Spinal cord (tissue), 10 donors: ENCODE data around the gene IFT27. TPM values are rescaled to one million over a fixed set of nuclear protein-coding genes. Genes with fewer than 3 reads are reported as not detected.
A peak's percentile ranks its signal among the peaks of the same experiment; 100 is the strongest.

ENCODE experiments used
- DNase-seq, 6 donors: peaks; one replicate each; pipeline versions ENCODE4 v3.0.0 to v3.0.0-alpha.2; 2013 to 2015; ENCODE audit warnings: low spot score in 6 of 6, low read depth in 4 of 6
- H3K27ac ChIP-seq: one replicate; pipeline ENCODE4 v1.5.1; 2013; ENCODE audit warnings: low read depth, low read length, control low read depth
- H3K27me3 ChIP-seq: one replicate; pipeline ENCODE4 v1.6.1; 2013; ENCODE audit warnings: low read length; ENCODE audit not compliant: control insufficient read depth, insufficient read depth
- H3K36me3 ChIP-seq: one replicate; pipeline ENCODE4 v1.6.1; 2013; ENCODE audit warnings: low read length; ENCODE audit not compliant: control insufficient read depth, insufficient read depth
- H3K4me1 ChIP-seq: one replicate; pipeline ENCODE4 v1.6.1; 2013; ENCODE audit warnings: low read length; ENCODE audit not compliant: control insufficient read depth, insufficient read depth
- H3K4me3 ChIP-seq: one replicate; pipeline ENCODE4 v1.5.1; 2013; ENCODE audit warnings: low read depth, low read length, control low read depth
- H3K9me3 ChIP-seq: one replicate; pipeline ENCODE4 v1.6.1; 2013; ENCODE audit warnings: low read length; ENCODE audit not compliant: control insufficient read depth, insufficient read depth
- WGBS: methylation state at CpG from one replicate; pipeline ENCODE4 v1.1.5; 2013; ENCODE audit warnings: missing lambda C conversion rate; ENCODE audit not compliant: insufficient coverage; 5-methylcytosine and 5-hydroxymethylcytosine counted together
- long read RNA-seq, 4 donors: transcript quantifications; one replicate each; lab custom pipeline, GENCODE V29; 2026
- polyA plus RNA-seq, 2 donors: library from polyadenylated mRNA; unstranded; fragments of 120-200 nt; gene quantifications; one replicate each; pipeline ENCODE4 v1.2.1, GENCODE V29; 2013; ENCODE audit not compliant: insufficient read length in 2 of 2
- total RNA-seq, 2 donors: library from RNA; depleted of rRNA in 1 of 2; stranded (reverse); fragments of 120-200 nt in 1 of 2; fragments of >200 nt in 1 of 2; gene quantifications; one replicate each; pipeline versions ENCODE4 v1.2.3 to v1.2.4, GENCODE V29; 2013 to 2014
- donor health status: healthy.

IFT27 gene, protein sequence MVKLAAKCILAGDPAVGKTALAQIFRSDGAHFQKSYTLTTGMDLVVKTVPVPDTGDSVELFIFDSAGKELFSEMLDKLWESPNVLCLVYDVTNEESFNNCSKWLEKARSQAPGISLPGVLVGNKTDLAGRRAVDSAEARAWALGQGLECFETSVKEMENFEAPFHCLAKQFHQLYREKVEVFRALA
- total RNA-seq = 10 to 100 TPM; 17.0 to 47.3 TPM
- 10 to 100 TPM; 62.9 to 72.3 TPM for polyA plus RNA-seq
- long read RNA-seq, donor 1, transcript IFT27-205 (7 exons, 1,095 nt) = major isoform, 27 of 39 reads
- long read RNA-seq, donor 1, partial matches to known transcripts = 9 of 39 reads
- long read RNA-seq, donor 1, other reads (novel, unspliced or antisense) = 0 of 39 reads
- long read RNA-seq, donor 2, transcript IFT27-205 (7 exons, 1,095 nt) = major isoform, 8 of 16 reads
- long read RNA-seq, donor 2, partial matches to known transcripts = 8 of 16 reads
- long read RNA-seq, donor 2, other reads (novel, unspliced or antisense) = 0 of 16 reads
- long read RNA-seq, donor 3, transcript IFT27-205 (7 exons, 1,095 nt) = major isoform, 12 of 13 reads
- long read RNA-seq, donor 3, partial matches to known transcripts = 0 of 13 reads
- long read RNA-seq, donor 3, other reads (novel, unspliced or antisense) = 0 of 13 reads
- long read RNA-seq, donor 4, transcript IFT27-205 (7 exons, 1,095 nt) = major isoform, 23 of 45 reads
- long read RNA-seq, donor 4, partial matches to known transcripts = 21 of 45 reads
- long read RNA-seq, donor 4, other reads (novel, unspliced or antisense) = 0 of 45 reads

DNA sequence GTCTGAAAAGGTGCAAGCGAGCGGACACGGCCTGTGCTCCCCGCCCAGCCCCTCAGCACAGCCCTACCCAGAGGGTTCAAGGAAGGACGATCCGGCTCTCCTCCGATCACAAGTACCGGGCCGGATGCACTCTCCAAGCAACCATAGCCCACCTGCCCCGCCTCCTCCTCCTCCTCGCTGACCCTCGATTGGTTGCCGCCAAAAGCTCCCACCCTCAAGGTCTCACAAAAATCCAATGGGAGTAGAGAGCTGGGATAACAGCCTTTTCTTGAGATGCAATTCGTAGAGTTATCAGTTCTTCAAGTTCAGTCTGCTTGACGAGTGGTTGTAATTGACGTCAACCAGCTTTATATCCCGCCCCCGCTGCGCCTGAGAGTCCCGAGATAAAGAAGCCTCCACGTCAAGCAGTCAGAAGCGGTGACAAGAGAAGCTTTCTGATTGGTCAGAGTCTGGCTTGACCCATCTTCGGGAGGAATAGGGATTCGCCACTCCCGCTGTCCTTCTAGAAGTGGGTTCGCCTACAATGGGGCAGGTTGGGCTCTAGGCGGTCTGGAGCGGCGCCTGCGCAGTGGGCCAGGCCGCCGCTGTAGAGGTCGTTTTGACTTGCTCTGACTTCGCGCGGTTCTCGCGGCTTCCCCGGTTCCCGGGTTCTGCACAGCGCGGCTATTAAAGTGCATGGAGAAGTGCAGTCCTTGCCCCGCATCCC is at the start of gene IFT27:
Gene IFT27, minus strand, starts transcription at position 156 of the 706 bp plus-strand sequence. CDS start 412 bp downstream, outside the sequence.
- 0% methylated on average over 39 of the region's 43 CpGs for WGBS
- peak within 1 kb of the TSS; percentile 74 for H3K27ac ChIP-seq
- H3K4me3 ChIP-seq = peak within 1 kb of the TSS; percentile 65
- H3K4me1 ChIP-seq = peaks cover 23% of the 10 kb centered on the region
- DNase-seq = peak; percentile 99 to 100 (median 100)
- H3K36me3 ChIP-seq = peaks cover 4% of the 10 kb centered on the region
- no peaks in the 10 kb centered on the region for H3K9me3 ChIP-seq
- no peaks in the 10 kb centered on the region for H3K27me3 ChIP-seq

- no peak for DNase-seq
- 96% methylated on average over 2 of the region's 2 CpGs for WGBS
- peaks cover 6% of the 10 kb centered on the region for H3K27me3 ChIP-seq
- H3K4me3 ChIP-seq = no peak overlapping the region
- H3K9me3 ChIP-seq = no peaks in the 10 kb centered on the region
- H3K27ac ChIP-seq = no peak overlapping the region
- no peaks in the 10 kb centered on the region for H3K4me1 ChIP-seq
- H3K36me3 ChIP-seq = no peaks in the 10 kb centered on the region
These were observed 48.7 kb upstream of the IFT27 start for GRCh38 chr22:36824655-36825054.

GRCh38 chr22:36823186-36823839 is 47.4 kb upstream of the IFT27 start:
- Histone ChIP-seq H3K27ac (no peak overlapping the region), H3K4me1 (no peaks in the 10 kb centered on the region), H3K27me3 (peaks cover 9% of the 10 kb centered on the region), H3K4me3 (no peak overlapping the region), H3K9me3 (no peaks in the 10 kb centered on the region), H3K36me3 (no peaks in the 10 kb centered on the region)
- DNase-seq = peak in 1 of 6 donors; percentile 37
- WGBS = 74% methylated on average over 13 of the region's 17 CpGs

DNA sequence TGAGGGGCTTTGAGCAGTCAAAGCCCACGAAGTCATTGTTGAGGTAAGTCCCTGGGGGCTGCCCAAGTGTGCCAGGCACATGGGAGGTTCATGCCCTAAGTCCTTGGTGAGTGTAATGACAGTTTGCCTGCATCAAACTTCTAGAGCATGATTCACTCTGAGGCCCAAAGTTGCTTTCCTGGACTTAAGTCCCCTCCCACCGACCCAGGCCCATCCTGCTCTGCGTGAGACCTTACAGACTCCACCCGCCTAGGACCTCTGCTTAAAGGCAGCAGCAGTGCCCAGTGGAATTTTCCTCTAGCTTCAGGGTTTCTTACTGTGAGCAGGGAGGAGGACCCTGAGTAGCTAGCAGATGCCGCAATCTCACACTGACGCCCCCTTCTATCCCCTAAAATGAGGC is 46.7 kb upstream of the IFT27 start:
- Histone ChIP-seq H3K27me3 (peaks cover 17% of the 10 kb centered on the region), H3K9me3 (no peaks in the 10 kb centered on the region)

GRCh38 chr22:36819112-36819511 is 43.2 kb upstream of the IFT27 start:
- Histone ChIP-seq H3K9me3 (no peaks in the 10 kb centered on the region), H3K4me3 (no peak overlapping the region), H3K27me3 (peaks cover 49% of the 10 kb centered on the region), H3K36me3 (no peaks in the 10 kb centered on the region), H3K4me1 (peaks cover 14% of the 10 kb centered on the region), H3K27ac (no peak overlapping the region)
- 39% methylated on average over 2 of the region's 9 CpGs for WGBS
- DNase-seq = no peak

More for the DNA sequence above, 46.7 kb upstream of the IFT27 start:
- Histone ChIP-seq H3K4me1 (no peaks in the 10 kb centered on the region), H3K4me3 (no peak overlapping the region), H3K36me3 (no peaks in the 10 kb centered on the region), H3K27ac (no peak overlapping the region)
- 52% methylated on average over 4 of the region's 6 CpGs for WGBS
- DNase-seq = no peak

DNA sequence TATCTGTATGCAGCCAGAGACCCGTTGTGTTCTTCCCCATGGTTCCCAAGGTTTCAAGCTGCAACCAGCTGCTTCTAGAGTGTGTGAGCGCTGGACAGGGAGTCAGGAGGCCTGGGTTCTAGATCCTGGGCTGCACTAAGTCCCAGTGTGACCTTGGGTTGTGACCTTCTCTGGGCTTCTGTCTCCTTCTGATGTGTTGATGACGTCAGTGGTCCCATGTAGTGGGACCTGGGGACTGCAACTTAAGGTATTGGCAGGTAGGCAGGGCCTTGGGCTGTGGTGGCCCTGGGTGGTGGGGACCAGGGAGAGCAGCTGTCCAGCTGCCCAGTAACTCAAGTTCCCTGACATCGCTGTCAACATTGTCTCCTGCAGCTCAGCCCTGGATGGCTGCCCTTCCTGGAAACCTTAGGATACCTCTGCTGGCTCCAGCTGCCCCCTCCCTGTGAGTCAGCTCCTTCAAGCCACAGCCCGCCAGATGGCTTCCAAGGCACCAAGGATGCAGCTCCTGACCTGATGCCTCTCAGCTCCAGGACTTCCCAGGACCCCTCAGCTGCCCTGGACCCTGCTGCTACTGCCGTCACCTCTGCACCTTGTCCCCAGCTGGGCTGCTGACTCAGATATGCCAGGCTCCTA is 42.2 kb upstream of the IFT27 start:
- Histone ChIP-seq H3K4me3 (no peak overlapping the region), H3K9me3 (no peaks in the 10 kb centered on the region), H3K27me3 (peaks cover 51% of the 10 kb centered on the region), H3K27ac (no peak overlapping the region), H3K4me1 (peaks cover 14% of the 10 kb centered on the region), H3K36me3 (no peaks in the 10 kb centered on the region)
- DNase-seq = no peak
- 82% methylated on average over 6 of the region's 6 CpGs for WGBS

- H3K4me1 ChIP-seq = peaks cover 14% of the 10 kb centered on the region
- no peaks in the 10 kb centered on the region for H3K9me3 ChIP-seq
- H3K4me3 ChIP-seq = no peak overlapping the region
- no peaks in the 10 kb centered on the region for H3K36me3 ChIP-seq
- no peak overlapping the region for H3K27ac ChIP-seq
- 36% methylated on average over 2 of the region's 5 CpGs for WGBS
- H3K27me3 ChIP-seq = peaks cover 51% of the 10 kb centered on the region
- DNase-seq = no peak
These were observed 41.6 kb upstream of the IFT27 start for GRCh38 chr22:36817525-36817848.

- Histone ChIP-seq H3K27ac (no peak within 1 kb of the TSS), H3K36me3 (no peaks in the 10 kb centered on the region), H3K27me3 (peaks cover 51% of the 10 kb centered on the region), H3K4me3 (peak within 1 kb of the TSS; percentile 16), H3K9me3 (no peaks in the 10 kb centered on the region), H3K4me1 (peaks cover 14% of the 10 kb centered on the region)
- 2% methylated on average over 73 of the region's 75 CpGs for WGBS
- DNase-seq = peak in 3 of 6 donors; percentile 31 to 76 (median 69)
These were observed 41.0 kb upstream of the IFT27 start, which contains the start of gene PVALB for GRCh38 chr22:36816636-36817524. Gene PVALB, minus strand, starts transcription at chr22:36817035. Its CDS starts 30 bp downstream, at chr22:36817005.
